ENCODE results near the gene NR4A3.

NR4A3 gene

DNA sequence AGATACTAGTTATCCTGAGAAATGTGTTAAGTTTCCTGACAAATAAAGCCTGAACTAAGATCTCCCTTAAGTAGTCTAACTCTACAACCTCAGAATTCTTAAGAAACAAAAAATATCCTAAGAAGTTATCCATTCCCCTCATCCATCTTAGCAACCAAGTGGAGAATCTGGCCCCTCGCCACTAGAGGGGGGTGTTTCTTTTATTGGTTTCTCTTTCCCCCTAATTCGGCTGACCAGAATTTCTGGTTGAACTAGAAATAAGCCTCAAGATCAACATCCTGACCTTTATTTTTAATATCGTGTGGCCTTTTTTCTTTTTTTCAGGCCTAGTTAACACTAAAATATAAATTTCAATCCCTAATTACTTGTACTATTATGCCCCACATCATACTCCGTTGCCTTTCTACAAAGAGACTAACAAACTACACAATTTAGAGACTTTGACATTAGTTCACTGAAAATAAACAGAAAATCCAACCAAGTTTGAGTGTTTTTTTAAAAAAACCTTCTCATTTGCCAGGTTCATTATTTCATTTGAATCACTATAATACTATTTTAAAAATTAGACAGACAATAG lies 14.3 kb upstream of the NR4A3 start:
- DNase-seq (ENCODE audit: insufficient read length, low spot score) (no peak), FAIRE-seq (peak; percentile 48)
- TF ChIP-seq CTCF (IDR thresholded peaks at IDR 0.05; ENCODE audit: insufficient read depth, missing control alignments): peak; percentile 66

GRCh38 chr9:99807956-99808355 lies 13.7 kb upstream of the NR4A3 start:
- no peak for FAIRE-seq
- no peak for TF ChIP-seq CTCF (IDR thresholded peaks at IDR 0.05; ENCODE audit: insufficient read depth, missing control alignments)
- no peak for DNase-seq (ENCODE audit: insufficient read length, low spot score)

DNA sequence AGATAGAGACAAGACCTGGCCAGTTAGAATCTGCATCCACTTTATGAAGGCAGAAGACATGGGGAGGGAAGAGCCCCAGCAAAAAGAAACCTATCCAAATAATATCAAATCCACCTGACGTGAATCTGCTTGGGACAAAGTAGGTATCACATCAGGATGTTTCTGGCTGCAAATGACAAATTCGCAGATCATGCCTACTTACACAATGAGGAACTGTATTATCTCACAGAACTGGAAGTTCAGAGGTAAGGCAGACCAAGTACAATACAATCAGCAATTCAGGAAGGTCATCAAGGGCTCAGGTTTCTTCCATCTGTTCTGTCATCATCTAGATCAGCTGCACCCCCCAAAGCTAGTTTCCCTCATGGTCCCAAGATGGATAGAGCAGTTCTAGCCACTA lies 13.2 kb upstream of the NR4A3 start:
- DNase-seq (ENCODE audit: insufficient read length, low spot score) (no peak), FAIRE-seq (no peak)
- no peak for TF ChIP-seq CTCF (IDR thresholded peaks at IDR 0.05; ENCODE audit: insufficient read depth, missing control alignments)

DNA sequence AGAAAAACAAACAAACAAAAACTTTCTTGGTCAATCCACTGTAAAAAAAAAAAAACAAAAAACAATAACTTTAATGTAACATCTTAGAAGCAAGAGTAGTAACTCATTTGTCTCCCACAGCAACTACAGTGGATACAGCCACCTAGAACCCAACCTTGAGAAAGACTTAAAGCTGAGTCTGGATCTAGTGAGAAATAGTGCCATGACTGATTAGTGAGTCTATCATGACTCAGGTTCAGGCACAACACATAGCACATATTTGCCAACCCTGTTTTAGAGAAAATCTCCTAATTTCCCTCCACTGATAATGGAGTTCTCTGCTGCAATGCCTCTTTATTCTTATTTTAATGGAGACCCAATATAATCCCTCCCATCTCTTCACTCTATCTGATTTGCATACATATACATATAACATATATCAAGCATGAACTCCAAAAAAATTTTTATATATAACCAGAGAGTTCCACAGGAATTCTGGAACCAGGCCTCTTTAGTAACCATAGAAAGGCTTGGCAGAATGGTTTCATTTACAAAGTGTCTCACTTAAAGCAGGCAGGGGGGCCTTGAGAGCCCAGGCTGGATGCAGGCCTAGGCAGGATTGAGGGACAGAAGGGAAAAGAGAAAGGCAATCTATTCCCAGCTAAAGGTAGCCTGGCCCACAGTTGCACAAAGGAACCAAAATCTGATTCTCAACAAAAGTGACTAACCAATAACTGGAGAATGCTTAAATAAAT lies 11.9 kb upstream of the NR4A3 start:
- TF ChIP-seq CTCF (IDR thresholded peaks at IDR 0.05; ENCODE audit: insufficient read depth, missing control alignments): no peak
- DNase-seq (ENCODE audit: insufficient read length, low spot score): no peak
- no peak for FAIRE-seq

DNA sequence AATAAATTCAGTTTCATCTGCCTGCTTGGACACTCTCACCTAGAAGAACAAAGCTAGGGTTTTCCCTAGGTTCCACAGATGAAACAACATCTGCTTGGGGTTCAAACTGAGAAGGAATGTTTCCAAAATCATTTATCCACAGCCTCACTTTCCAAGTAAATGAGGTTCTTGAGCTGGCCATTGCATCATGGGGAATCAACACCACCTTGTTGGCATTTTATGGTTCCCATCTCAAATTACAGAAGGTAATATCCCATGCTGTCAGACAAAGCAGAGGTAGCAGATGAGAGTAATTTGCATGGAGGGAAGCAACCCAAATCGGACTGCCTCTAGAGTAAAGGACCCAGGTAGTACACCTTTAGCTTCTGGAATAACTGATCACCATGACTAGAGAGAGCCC lies 10.5 kb upstream of the NR4A3 start:
- DNase-seq (ENCODE audit: insufficient read length, low spot score) (no peak), FAIRE-seq (no peak)
- TF ChIP-seq CTCF (IDR thresholded peaks at IDR 0.05; ENCODE audit: insufficient read depth, missing control alignments): no peak

DNA sequence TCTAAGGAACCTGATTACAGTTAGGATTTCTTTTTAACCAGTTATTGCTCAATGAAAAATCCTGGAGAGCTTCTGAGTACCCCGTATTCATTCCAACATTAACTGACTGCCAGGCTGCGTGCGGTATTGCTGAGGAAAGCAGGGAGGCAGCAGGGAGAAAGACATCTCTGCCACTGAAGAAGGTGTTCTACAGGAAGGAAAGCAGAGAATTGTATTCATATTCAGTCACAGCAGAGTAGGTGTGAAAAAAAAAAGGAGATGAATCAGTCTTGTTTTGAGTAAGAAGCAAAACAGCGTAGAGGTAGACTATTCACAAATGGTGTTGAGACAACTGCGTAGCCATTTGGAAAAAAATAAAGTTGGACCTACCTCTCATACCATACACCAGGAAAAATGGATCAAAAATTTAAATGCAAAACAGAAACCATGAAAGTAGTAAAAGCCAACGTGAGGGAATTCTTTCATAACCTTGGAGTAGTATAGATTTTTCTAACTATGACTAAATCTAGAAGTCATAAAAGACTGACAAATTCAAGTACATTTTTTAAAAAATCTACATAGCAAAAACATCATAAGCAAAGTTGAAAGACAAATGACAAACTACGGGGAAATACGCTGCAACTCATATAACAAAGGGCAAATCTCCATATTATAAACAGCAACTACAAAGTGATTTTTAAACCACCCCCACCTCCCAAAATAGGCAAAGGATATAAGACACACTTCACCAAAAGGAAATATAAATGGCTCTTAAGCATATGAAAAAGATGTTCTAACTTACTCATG lies 9.9 kb upstream of the NR4A3 start:
- FAIRE-seq (no peak), DNase-seq (ENCODE audit: insufficient read length, low spot score) (no peak)
- TF ChIP-seq CTCF (IDR thresholded peaks at IDR 0.05; ENCODE audit: insufficient read depth, missing control alignments): no peak

Data from D721Med (cell line).